Mammary epithelial cell (primary cell): ENCODE results near the gene C1orf87.

Experiments
- EZH2 ChIP-seq: IDR thresholded peaks from 2 replicates; pipeline ENCODE4 v1.6.1; 2012; ENCODE audit warnings: low read length, inconsistent platforms, borderline replicate concordance
- TF ChIP-seq, protein P1 (sequence below), 2 donors: IDR thresholded peaks in 1 of 2; conservative IDR thresholded peaks in 1 of 2; 2 replicates each; pipeline ENCODE4 v1.5.1; 2011 to 2012; ENCODE audit warnings: inconsistent platforms in 2 of 2, low read length in 2 of 2, mild to moderate bottlenecking in 2 of 2, control low read depth in 1 of 2, low read depth in 1 of 2; ENCODE audit not compliant: insufficient read depth in 1 of 2; ENCODE audit errors: extremely low read depth in 1 of 2

GRCh38 chr1:60055336-60055735 is 18.2 kb downstream of the C1orf87 start:
- no peak for TF ChIP-seq EZH2
- TF ChIP-seq, protein P1, sequence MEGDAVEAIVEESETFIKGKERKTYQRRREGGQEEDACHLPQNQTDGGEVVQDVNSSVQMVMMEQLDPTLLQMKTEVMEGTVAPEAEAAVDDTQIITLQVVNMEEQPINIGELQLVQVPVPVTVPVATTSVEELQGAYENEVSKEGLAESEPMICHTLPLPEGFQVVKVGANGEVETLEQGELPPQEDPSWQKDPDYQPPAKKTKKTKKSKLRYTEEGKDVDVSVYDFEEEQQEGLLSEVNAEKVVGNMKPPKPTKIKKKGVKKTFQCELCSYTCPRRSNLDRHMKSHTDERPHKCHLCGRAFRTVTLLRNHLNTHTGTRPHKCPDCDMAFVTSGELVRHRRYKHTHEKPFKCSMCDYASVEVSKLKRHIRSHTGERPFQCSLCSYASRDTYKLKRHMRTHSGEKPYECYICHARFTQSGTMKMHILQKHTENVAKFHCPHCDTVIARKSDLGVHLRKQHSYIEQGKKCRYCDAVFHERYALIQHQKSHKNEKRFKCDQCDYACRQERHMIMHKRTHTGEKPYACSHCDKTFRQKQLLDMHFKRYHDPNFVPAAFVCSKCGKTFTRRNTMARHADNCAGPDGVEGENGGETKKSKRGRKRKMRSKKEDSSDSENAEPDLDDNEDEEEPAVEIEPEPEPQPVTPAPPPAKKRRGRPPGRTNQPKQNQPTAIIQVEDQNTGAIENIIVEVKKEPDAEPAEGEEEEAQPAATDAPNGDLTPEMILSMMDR (conservative IDR thresholded peaks at IDR 0.05 in 1 of 2, IDR thresholded peaks at IDR 0.05 in 1 of 2; ENCODE audit: extremely low read depth in 1 of 2, insufficient read depth in 1 of 2, low read depth in 1 of 2, low read length in 2 of 2) = no peak
